Measurements from ENCODE around the gene TRANK1.
"Not testable (repeated sequence)": the region's sequence is repeated elsewhere in the genome, so short reads cannot be mapped to it uniquely, and the experiment has no call there.

Gene TRANK1

GRCh38 chr3:36911990-36912804 lies 32.7 kb downstream of the TRANK1 start:
- DNase-seq, result no peak

GRCh38 chr3:36909666-36910065 lies 35.2 kb downstream of the TRANK1 start:
- no peak for DNase-seq

- DNase-seq, result no peak
Observed at GRCh38 chr3:36909181-36909580, 35.7 kb downstream of the TRANK1 start.

GRCh38 chr3:36908647-36909180 lies 36.1 kb downstream of the TRANK1 start:
- no peak for DNase-seq

- DNase-seq, result no peak
Observed at GRCh38 chr3:36907911-36908646, 36.8 kb downstream of the TRANK1 start.

- DNase-seq, result no peak
Observed at GRCh38 chr3:36906504-36907149, 38.2 kb downstream of the TRANK1 start.

- no peak for DNase-seq
Observed at GRCh38 chr3:36905545-36905944, 39.3 kb downstream of the TRANK1 start.

GRCh38 chr3:36904641-36905040 lies 40.2 kb downstream of the TRANK1 start:
- no peak for DNase-seq

GRCh38 chr3:36904065-36904464 lies 40.8 kb downstream of the TRANK1 start:
- not testable (repeated sequence) for DNase-seq

GRCh38 chr3:36903119-36903882 lies 41.6 kb downstream of the TRANK1 start:
- no peak for DNase-seq

- DNase-seq, result no peak
Observed at GRCh38 chr3:36901588-36901987, 43.3 kb downstream of the TRANK1 start.

GRCh38 chr3:36900474-36901443 lies 44.1 kb downstream of the TRANK1 start:
- DNase-seq, result no peak

GRCh38 chr3:36895496-36896409 lies 49.1 kb downstream of the TRANK1 start:
- no peak for DNase-seq

- no peak for DNase-seq
Observed at GRCh38 chr3:36894914-36895313, 49.9 kb downstream of the TRANK1 start.

GRCh38 chr3:36893826-36894225 lies 51.0 kb downstream of the TRANK1 start:
- no peak for DNase-seq

GRCh38 chr3:36893137-36893557 lies 51.7 kb downstream of the TRANK1 start:
- no peak for DNase-seq

GRCh38 chr3:36892457-36893136 lies 52.3 kb downstream of the TRANK1 start:
- DNase-seq, result no peak

- no peak for DNase-seq
Observed at GRCh38 chr3:36891701-36892160, 53.1 kb downstream of the TRANK1 start.

- DNase-seq, result not testable (repeated sequence)
Observed at GRCh38 chr3:36891097-36891496, 53.8 kb downstream of the TRANK1 start.

- DNase-seq, result no peak
Observed at GRCh38 chr3:36890261-36890660, 54.6 kb downstream of the TRANK1 start.

Data from NCI-H1436 treated with DMSO at 0.1 percent for 48 hours (cell line).